Caco-2 (cell line): ENCODE results near the gene KLC3. TPM values are rescaled to one million over a fixed set of nuclear protein-coding genes. Genes with fewer than 3 reads are reported as not detected.

Experiments used
- BruUV-seq: library from RNA; stranded (reverse); fragments of 400-500 nt; replicated peaks from 2 replicates; lab custom pipeline; 2021; lab: Mats Ljungman, UMichigan
- CTCF ChIA-PET: fragments of 300-600 bp; sonication (Branson Sonifier 250); formaldehyde crosslinking; loops from one replicate; lab custom pipeline; 2022; ENCODE audit warnings: antibody characterized with exemption; lab: Charles Lee
- POLR2A ChIA-PET: fragments of 300-600 bp; sonication (Branson Sonifier 250); formaldehyde crosslinking; loops from one replicate; lab custom pipeline; 2022; ENCODE audit warnings: antibody characterized with exemption; lab: Charles Lee
- DNase-seq, 2 experiments: peaks; one replicate each; pipeline versions ENCODE4 v3.0.0 to v3.0.0-alpha.2; 2020 to 2022
- H3K27me3 ChIP-seq: replicated peaks from 2 replicates; pipeline ENCODE4 v1.6.0; 2011; ENCODE audit warnings: low read length; ENCODE audit not compliant: control insufficient read depth, insufficient read depth
- H3K36me3 ChIP-seq: 2 replicates; pipeline ENCODE4 v1.5.1; 2011; ENCODE audit warnings: low read length; ENCODE audit not compliant: control insufficient read depth, insufficient read depth
- H3K4me1 ChIP-seq: fragments of 250-450 bp; sonication (Bioruptor Pico); 2 replicates; pipeline ENCODE4 v1.5.1; 2020; ENCODE audit warnings: mild to moderate bottlenecking
- H3K4me3 ChIP-seq: 2 replicates; pipeline ENCODE4 v1.5.1; 2011; ENCODE audit warnings: low read depth, mild to moderate bottlenecking, control low read depth, low read length
- H3K9me3 ChIP-seq: fragments of 250-450 bp; sonication (Bioruptor Pico); 2 replicates; pipeline ENCODE4 v1.5.1; 2020; ENCODE audit warnings: mild to moderate bottlenecking, moderate library complexity
- H3K27ac Mint-ChIP-seq: one replicate; pipeline ENCODE4 v1.8.0; 2022; ENCODE audit warnings: mixed read lengths; ENCODE audit not compliant: unreplicated experiment
- H3K27me3 Mint-ChIP-seq: one replicate; pipeline ENCODE4 v1.8.0; 2022; ENCODE audit warnings: mixed read lengths; ENCODE audit not compliant: insufficient read depth, unreplicated experiment
- H3K36me3 Mint-ChIP-seq: one replicate; pipeline ENCODE4 v1.8.0; 2022; ENCODE audit warnings: mild to moderate bottlenecking, mixed read lengths; ENCODE audit not compliant: insufficient read depth, unreplicated experiment
- H3K4me1 Mint-ChIP-seq: one replicate; pipeline ENCODE4 v1.8.0; 2022; ENCODE audit warnings: low read depth, mixed read lengths; ENCODE audit not compliant: unreplicated experiment
- H3K4me3 Mint-ChIP-seq: one replicate; pipeline ENCODE4 v1.8.0; 2022; ENCODE audit warnings: mild to moderate bottlenecking, moderate library complexity, mixed read lengths; ENCODE audit not compliant: unreplicated experiment
- H3K9me3 Mint-ChIP-seq: one replicate; pipeline ENCODE4 v1.8.0; 2022; ENCODE audit warnings: mixed read lengths; ENCODE audit not compliant: unreplicated experiment
- CTCF ChIP-seq, 2 experiments: fragments of 200-600 bp in 1 of 2; IDR thresholded peaks; 1 replicate in 1 of 2; 2 replicates in 1 of 2; pipeline versions ENCODE4 v1.5.1 to v1.8.0; 2011 to 2022; ENCODE audit warnings: antibody characterized with exemption in 1 of 2, control low read depth in 1 of 2, inconsistent platforms in 1 of 2, low read depth in 1 of 2, low read length in 1 of 2, mild to moderate bottlenecking in 1 of 2, moderate library complexity in 1 of 2; ENCODE audit not compliant: insufficient read depth in 1 of 2, severe bottlenecking in 1 of 2, unreplicated experiment in 1 of 2
- intact Hi-C: fragments of 100-400 bp; cut with micrococcal nuclease; formaldehyde crosslinking; loops from one replicate; pipeline ENCODE4 v1.10.0; 2022; ENCODE audit not compliant: unreplicated experiment
- total RNA-seq: library from RNA; stranded (reverse); gene quantifications from 2 replicates; pipeline ENCODE4 v1.2.3, GENCODE V29; 2022

KLC3 gene
- total RNA-seq, 1 experiment from 2014 or later, result 10.2 TPM

DNA sequence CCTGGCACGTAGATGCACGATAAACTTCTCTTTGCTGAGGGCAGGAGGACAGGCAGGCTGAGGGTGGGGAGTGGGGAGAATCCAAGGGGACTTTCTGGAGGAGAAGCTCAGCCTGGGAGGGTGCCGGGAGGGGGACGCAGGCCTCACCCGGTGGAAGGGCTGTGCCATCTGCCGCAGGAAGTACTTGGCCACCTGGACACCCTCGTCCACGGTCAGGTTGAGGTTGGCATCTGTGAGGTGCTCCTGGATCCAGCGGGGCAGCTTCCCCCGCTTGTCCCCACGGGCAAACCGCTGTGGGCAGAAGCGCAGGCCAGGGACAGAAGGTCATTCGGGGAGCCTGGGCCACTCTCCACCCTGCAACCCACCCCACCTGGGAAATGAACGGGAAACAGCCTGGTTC, 11.5 kb downstream of the KLC3 start:
- DNase-seq, result no peak
- intact Hi-C loops, result no loop called here

DNA sequence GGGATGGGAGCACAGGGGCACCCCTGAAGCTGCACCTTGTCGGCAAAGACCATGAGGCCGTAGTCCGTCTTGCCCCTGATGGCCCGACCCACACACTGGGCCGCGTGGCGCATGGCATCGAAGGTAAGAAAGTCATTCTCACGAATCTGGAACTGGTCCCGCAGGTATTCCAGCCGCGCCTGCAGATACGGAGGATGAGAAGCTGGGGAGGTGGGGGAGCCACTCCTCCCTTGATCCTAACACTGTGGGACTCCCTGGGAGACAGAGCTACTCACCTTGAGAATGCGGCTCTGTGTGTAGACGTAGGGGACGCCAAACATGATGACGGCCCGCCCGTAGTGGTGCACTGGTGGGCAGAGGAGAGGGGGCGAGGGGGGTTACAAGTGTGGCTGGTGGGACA, 11.9 kb downstream of the KLC3 start:
- no peak for DNase-seq
- Mint-ChIP-seq H3K4me1 (peaks cover 6% of the 10 kb centered on the region), H3K27ac (no peak overlapping the region), H3K4me3 (no peak overlapping the region), H3K27me3 (no peaks in the 10 kb centered on the region), H3K9me3 (no peaks in the 10 kb centered on the region), H3K36me3 (peaks cover 73% of the 10 kb centered on the region)
- intact Hi-C loops, result no loop called here
- CTCF ChIA-PET, result no interaction called here
- BruUV-seq, result no TSS peak
- Histone ChIP-seq H3K27me3 (no peaks in the 10 kb centered on the region), H3K36me3 (peaks cover 1% of the 10 kb centered on the region), H3K9me3 (no peaks in the 10 kb centered on the region), H3K4me1 (no peaks in the 10 kb centered on the region), H3K4me3 (no peak overlapping the region)
- POLR2A ChIA-PET, result no interaction called here
- no peak for TF ChIP-seq CTCF (IDR thresholded peaks at IDR 0.05; ENCODE audit: insufficient read depth in 1 of 2, low read depth in 1 of 2, low read length in 1 of 2, severe bottlenecking in 1 of 2, unreplicated experiment in 1 of 2)

More for the DNA sequence above, 11.5 kb downstream of the KLC3 start:
- Histone ChIP-seq H3K9me3 (no peaks in the 10 kb centered on the region), H3K4me1 (no peaks in the 10 kb centered on the region), H3K4me3 (no peak overlapping the region), H3K27me3 (no peaks in the 10 kb centered on the region), H3K36me3 (no peaks in the 10 kb centered on the region; the same call in 1 of the 2 replicates)
- Mint-ChIP-seq H3K4me1 (peaks cover 6% of the 10 kb centered on the region), H3K27me3 (no peaks in the 10 kb centered on the region), H3K36me3 (peaks cover 69% of the 10 kb centered on the region), H3K9me3 (no peaks in the 10 kb centered on the region), H3K27ac (no peak overlapping the region), H3K4me3 (no peak overlapping the region)
- BruUV-seq, result no TSS peak
- no peak for TF ChIP-seq CTCF (IDR thresholded peaks at IDR 0.05; ENCODE audit: insufficient read depth in 1 of 2, low read depth in 1 of 2, low read length in 1 of 2, severe bottlenecking in 1 of 2, unreplicated experiment in 1 of 2)
- POLR2A ChIA-PET, result no interaction called here
- CTCF ChIA-PET, result no interaction called here

DNA sequence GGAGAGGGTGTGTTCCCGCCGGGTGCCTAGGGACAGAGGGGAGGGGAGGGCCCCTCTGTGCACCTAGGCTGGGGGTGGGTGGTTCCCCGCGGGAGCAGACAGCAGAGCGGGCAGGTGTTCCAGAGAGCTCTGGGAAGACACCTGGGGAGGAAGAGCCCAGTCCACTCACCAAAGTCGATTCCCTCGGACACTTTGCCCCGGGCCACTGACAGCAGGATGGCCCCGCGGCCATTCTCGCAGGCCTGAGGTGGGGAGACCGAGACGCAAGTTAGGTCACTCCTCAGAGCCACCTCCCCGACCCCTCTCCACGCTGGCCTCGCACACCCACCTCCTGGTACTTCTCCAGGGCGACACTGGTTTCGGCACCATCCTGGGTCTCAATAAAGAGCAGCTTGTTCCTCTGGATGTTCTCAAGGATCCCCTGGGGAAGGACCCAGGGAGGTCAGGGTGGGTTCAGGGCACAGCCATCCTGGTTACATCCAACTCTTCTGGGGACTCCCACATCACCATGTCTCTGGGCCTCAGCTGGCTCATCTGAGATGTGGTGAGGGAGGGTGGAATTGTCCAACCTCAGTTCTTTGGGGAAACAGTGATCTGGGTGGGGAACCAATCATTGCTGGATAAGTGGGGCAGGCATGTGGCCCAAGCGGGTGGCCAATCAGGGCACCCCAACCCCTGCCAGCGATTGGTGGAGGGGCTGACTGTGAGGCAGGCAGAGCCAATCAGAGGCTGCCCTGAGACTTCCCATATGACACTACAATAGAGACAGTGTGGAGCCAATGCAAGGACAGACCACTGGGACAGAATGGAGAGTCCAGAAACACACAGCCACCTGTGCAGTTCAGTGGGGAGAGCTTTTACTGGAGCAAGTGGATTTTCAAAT, 12.6 kb downstream of the KLC3 start:
- Mint-ChIP-seq H3K27ac (no peak overlapping the region), H3K4me1 (peaks cover 6% of the 10 kb centered on the region), H3K36me3 (peaks cover 76% of the 10 kb centered on the region), H3K27me3 (no peaks in the 10 kb centered on the region), H3K9me3 (no peaks in the 10 kb centered on the region), H3K4me3 (no peak overlapping the region)
- Histone ChIP-seq H3K27me3 (no peaks in the 10 kb centered on the region), H3K4me1 (no peaks in the 10 kb centered on the region), H3K4me3 (no peak overlapping the region), H3K9me3 (no peaks in the 10 kb centered on the region), H3K36me3 (peaks cover 1% of the 10 kb centered on the region)
- no peak for TF ChIP-seq CTCF (IDR thresholded peaks at IDR 0.05; ENCODE audit: insufficient read depth in 1 of 2, low read depth in 1 of 2, low read length in 1 of 2, severe bottlenecking in 1 of 2, unreplicated experiment in 1 of 2)
- ChIA-PET POLR2A (no interaction called here), CTCF (interaction anchor here (0.5 kb wide), 1 partner anchor 137 kb away, joined by 4 read pairs; no protein-coding TSS in a partner anchor)
- intact Hi-C loops, result no loop called here
- no peak for DNase-seq
- BruUV-seq, result no TSS peak
